GM12872 (cell line): Measurements from ENCODE around the gene NKD1.

Experiments
- CTCF ChIP-seq: IDR thresholded peaks from 3 replicates; pipeline ENCODE4 v1.5.1; 2011; ENCODE audit warnings: low read depth, mild to moderate bottlenecking, low read length, moderate library complexity; ENCODE audit not compliant: insufficient read depth

The NKD1 gene

GRCh38 chr16:50548125-50548908 is at the start of gene NKD1:
Gene NKD1, plus strand, starts transcription at chr16:50548396. Its CDS starts 158 bp downstream, at chr16:50548554.
- no peak for TF ChIP-seq CTCF

- TF ChIP-seq CTCF, result no peak
Measured at GRCh38 chr16:50498431-50499155, 49.6 kb upstream of the NKD1 start.

- no peak for TF ChIP-seq CTCF
Measured at GRCh38 chr16:50499254-50499653, 48.9 kb upstream of the NKD1 start.

GRCh38 chr16:50500171-50500874 is 47.9 kb upstream of the NKD1 start:
- no peak for TF ChIP-seq CTCF

- no peak for TF ChIP-seq CTCF
Measured at GRCh38 chr16:50501251-50501650, 46.9 kb upstream of the NKD1 start.

- TF ChIP-seq CTCF, result no peak
Measured at GRCh38 chr16:50501986-50502615, 46.1 kb upstream of the NKD1 start.

- no peak for TF ChIP-seq CTCF
Measured at GRCh38 chr16:50502616-50503011, 45.6 kb upstream of the NKD1 start.
